GM23248 (cell line): ENCODE results near the gene ADGRL1. TPM values are rescaled to one million over a fixed set of nuclear protein-coding genes. Genes with fewer than 3 reads are reported as not detected.
"Not testable (repeated sequence)": the region's sequence is repeated elsewhere in the genome, so short reads cannot be mapped to it uniquely, and the experiment has no call there.

Experiments
- DNase-seq: peaks from one replicate; pipeline ENCODE4 v3.0.0-alpha.2; 2015
- H2AFZ ChIP-seq: fragments of 200-600 bp; sonication (generic); 2 replicates; pipeline ENCODE4 v1.6.1; 2016; ENCODE audit warnings: antibody characterized with exemption
- H3F3A ChIP-seq: fragments of 200-600 bp; sonication (generic); 2 replicates; pipeline ENCODE4 v1.6.1; 2016; ENCODE audit warnings: mild to moderate bottlenecking, antibody characterized with exemption, mixed run types; ENCODE audit not compliant: insufficient read depth
- H3K27ac ChIP-seq: fragments of 200-600 bp; sonication (generic); 2 replicates; pipeline ENCODE4 v1.5.1; 2016; ENCODE audit warnings: mild to moderate bottlenecking
- H3K27me3 ChIP-seq: fragments of 200-600 bp; sonication (generic); replicated peaks from 2 replicates; pipeline ENCODE4 v1.6.1; 2016; ENCODE audit warnings: mild to moderate bottlenecking; ENCODE audit not compliant: insufficient read depth
- H3K36me3 ChIP-seq: fragments of 200-600 bp; sonication (generic); 2 replicates; pipeline ENCODE4 v1.6.1; 2016; ENCODE audit warnings: low read depth, mild to moderate bottlenecking
- H3K4me1 ChIP-seq: fragments of 200-600 bp; sonication (generic); 2 replicates; pipeline ENCODE4 v1.6.1; 2016; ENCODE audit warnings: mild to moderate bottlenecking; ENCODE audit not compliant: insufficient read depth
- H3K4me2 ChIP-seq: fragments of 200-600 bp; sonication (generic); one replicate; pipeline ENCODE4 v1.6.1; 2016; ENCODE audit warnings: mild to moderate bottlenecking; ENCODE audit not compliant: unreplicated experiment
- H3K4me3 ChIP-seq: fragments of 200-600 bp; sonication (generic); 2 replicates; pipeline ENCODE4 v1.5.1; 2016; ENCODE audit warnings: mild to moderate bottlenecking
- H3K79me2 ChIP-seq: fragments of 200-600 bp; sonication (generic); 2 replicates; pipeline ENCODE4 v1.6.1; 2016; ENCODE audit warnings: mild to moderate bottlenecking; ENCODE audit not compliant: insufficient read depth
- H3K9ac ChIP-seq: fragments of 200-600 bp; sonication (generic); 2 replicates; pipeline ENCODE4 v1.6.1; 2016; ENCODE audit warnings: mild to moderate bottlenecking
- H3K9me2 ChIP-seq: fragments of 200-600 bp; sonication (generic); 2 replicates; pipeline ENCODE4 v1.6.1; 2016; ENCODE audit warnings: mixed run types, mild to moderate bottlenecking, moderate library complexity; ENCODE audit not compliant: insufficient read depth
- H3K9me3 ChIP-seq: fragments of 200-600 bp; sonication (generic); one replicate; pipeline ENCODE4 v1.6.1; 2017; ENCODE audit warnings: low read depth
- H4K20me1 ChIP-seq: fragments of 200-600 bp; sonication (generic); 2 replicates; pipeline ENCODE4 v1.6.0; 2016; ENCODE audit not compliant: insufficient read depth
- EZH2 ChIP-seq: fragments of 200-600 bp; sonication (generic); IDR thresholded peaks from 2 replicates; pipeline ENCODE4 v1.6.1; 2018; ENCODE audit warnings: antibody characterized with exemption, mild to moderate bottlenecking; ENCODE audit not compliant: insufficient read depth, poor library complexity, severe bottlenecking
- EZH2phosphoT487 ChIP-seq: fragments of 200-600 bp; sonication (generic); IDR thresholded peaks from 2 replicates; pipeline ENCODE4 v1.6.1; 2018; ENCODE audit warnings: antibody characterized with exemption, moderate library complexity, mild to moderate bottlenecking, low read depth; ENCODE audit not compliant: insufficient read depth
- WGBS, 2 experiments: methylation state at CpG; one replicate each; pipeline ENCODE4 v1.1.6; 2015 to 2017; ENCODE audit warnings: low lambda C conversion rate in 2 of 2, low coverage in 1 of 2; ENCODE audit errors: missing lambda C conversion rate in 2 of 2; 5-methylcytosine and 5-hydroxymethylcytosine counted together
- in situ Hi-C: fragments of 300-500 bp; cut with MboI; formaldehyde crosslinking; loops from 2 replicates; pipeline ENCODE4 v1.15.0; 2020
- polyA plus RNA-seq: library from polyadenylated mRNA; unstranded; fragments of >200 nt; fragmentation: Nextera tagmentation; extraction: Ambion mirVana; gene quantifications from 2 replicates; pipeline ENCODE4 v1.2.1, GENCODE V29; 2016
- total RNA-seq: library from RNA; depleted of rRNA; stranded (reverse); fragments of >200 nt; shearing (Covaris generic); gene quantifications from 2 replicates; pipeline ENCODE4 v1.2.3, GENCODE V29; 2014

The ADGRL1 gene
- total and polyA plus RNA-seq, 2 experiments from 2014 or later = 1.0 to 3.0 TPM

- in situ Hi-C loops = no loop called here
- Histone ChIP-seq H3K9ac (no peak overlapping the region), H3K79me2 (no peaks in the 10 kb centered on the region), H4K20me1 (no peaks in the 10 kb centered on the region), H3K4me3 (no peak overlapping the region), H3K27ac (no peak overlapping the region), H3K36me3 (no peaks in the 10 kb centered on the region), H3K4me2 (no peak overlapping the region), H3K9me3 (no peaks in the 10 kb centered on the region), H3K4me1 (no peaks in the 10 kb centered on the region), H3K9me2 (no peaks in the 10 kb centered on the region), H3K27me3 (peaks cover 4% of the 10 kb centered on the region; the same call in 1 of the 2 replicates), H2AFZ (no peak overlapping the region), H3F3A (no peaks in the 10 kb centered on the region)
- DNase-seq = no peak
- no peak for TF ChIP-seq EZH2
- no peak for TF ChIP-seq EZH2phosphoT487
- WGBS, 2 experiments = 64 to 77% methylated on average over 10 to 13 of the region's 13 CpGs
Observed at GRCh38 chr19:14203177-14203576, 2.8 kb downstream of the ADGRL1 start.

- H3K36me3 ChIP-seq, H3K9ac ChIP-seq, H3K4me2 ChIP-seq, H3K9me2 ChIP-seq, H3K27ac ChIP-seq, H3F3A ChIP-seq, H2AFZ ChIP-seq, DNase-seq, H3K79me2 ChIP-seq, H3K4me3 ChIP-seq, in situ Hi-C loops, H4K20me1 ChIP-seq, H3K4me1 ChIP-seq, H3K27me3 ChIP-seq, H3K9me3 ChIP-seq: not testable (repeated sequence)
- WGBS, 2 experiments = 81 to 84% methylated on average over 8 of the region's 8 CpGs
Observed at GRCh38 chr19:14201481-14201880, 4.5 kb downstream of the ADGRL1 start.

GRCh38 chr19:14200147-14200841 lies 5.7 kb downstream of the ADGRL1 start:
- H3K9ac ChIP-seq, H3K4me3 ChIP-seq, H3K9me2 ChIP-seq, H3K27me3 ChIP-seq, H3K79me2 ChIP-seq, H2AFZ ChIP-seq, H3F3A ChIP-seq, H3K9me3 ChIP-seq, H3K4me1 ChIP-seq, H3K4me2 ChIP-seq, H3K27ac ChIP-seq, in situ Hi-C loops, H3K36me3 ChIP-seq, H4K20me1 ChIP-seq: not testable (repeated sequence)
- peak; percentile 51 for DNase-seq
- 71 to 73% methylated on average over 23 to 24 of the region's 24 CpGs for WGBS, 2 experiments

- H3F3A ChIP-seq = no peaks in the 10 kb centered on the region
- H3K9ac ChIP-seq = no peak overlapping the region
- H3K27ac ChIP-seq = no peak overlapping the region
- DNase-seq = no peak
- no peaks in the 10 kb centered on the region for H3K27me3 ChIP-seq
- H3K79me2 ChIP-seq = no peaks in the 10 kb centered on the region
- H3K36me3 ChIP-seq = no peaks in the 10 kb centered on the region
- TF ChIP-seq EZH2phosphoT487 (no peak), EZH2 (no peak)
- H2AFZ ChIP-seq = no peak overlapping the region
- no peaks in the 10 kb centered on the region for H4K20me1 ChIP-seq
- H3K9me2 ChIP-seq = no peaks in the 10 kb centered on the region
- no peaks in the 10 kb centered on the region for H3K4me1 ChIP-seq
- H3K9me3 ChIP-seq = no peaks in the 10 kb centered on the region
- no peak overlapping the region for H3K4me3 ChIP-seq
- WGBS, 2 experiments = 66 to 71% methylated on average over 18 of the region's 18 CpGs
- H3K4me2 ChIP-seq = no peak overlapping the region
- in situ Hi-C loops = loop anchor here (5.0 kb wide), 1 partner anchor 154 kb away; no protein-coding TSS in a partner anchor
Observed at GRCh38 chr19:14198384-14199376, 7.3 kb downstream of the ADGRL1 start.
